NCI-H2081 treated with DMSO at 0.1 percent for 48 hours (cell line): ENCODE results near the gene IL10.
"Not testable (repeated sequence)": the region's sequence is repeated elsewhere in the genome, so short reads cannot be mapped to it uniquely, and the experiment has no call there.

ENCODE experiments used
- DNase-seq: peaks from one replicate; lab custom pipeline; 2025; lab: John Stamatoyannopoulos, UW

Gene IL10

GRCh38 chr1:206793620-206794019 lies 21.3 kb upstream of the IL10 start:
- DNase-seq: no peak

- DNase-seq: no peak
Measured at GRCh38 chr1:206792939-206793607, 20.8 kb upstream of the IL10 start.

GRCh38 chr1:206790502-206791250 lies 18.4 kb upstream of the IL10 start:
- DNase-seq: no peak

GRCh38 chr1:206788487-206789050 lies 16.3 kb upstream of the IL10 start:
- DNase-seq: no peak

- DNase-seq: no peak
Measured at GRCh38 chr1:206787891-206788290, 15.6 kb upstream of the IL10 start.

- no peak for DNase-seq
Measured at GRCh38 chr1:206786212-206786886, 14.1 kb upstream of the IL10 start.

- DNase-seq: no peak
Measured at GRCh38 chr1:206785182-206785765, 13.0 kb upstream of the IL10 start.

- no peak for DNase-seq
Measured at GRCh38 chr1:206784471-206784903, 12.2 kb upstream of the IL10 start.

GRCh38 chr1:206783506-206783905 lies 11.2 kb upstream of the IL10 start:
- DNase-seq: no peak

- DNase-seq: no peak
Measured at GRCh38 chr1:206782448-206782847, 10.2 kb upstream of the IL10 start.

GRCh38 chr1:206779638-206780037 lies 7.3 kb upstream of the IL10 start:
- no peak for DNase-seq

- not testable (repeated sequence) for DNase-seq
Measured at GRCh38 chr1:206778911-206779310, 6.6 kb upstream of the IL10 start.

GRCh38 chr1:206778031-206778430 lies 5.7 kb upstream of the IL10 start:
- DNase-seq: no peak

- DNase-seq: no peak
Measured at GRCh38 chr1:206776229-206776628, 3.9 kb upstream of the IL10 start.

- DNase-seq: no peak
Measured at GRCh38 chr1:206774093-206774492, 1.8 kb upstream of the IL10 start.

GRCh38 chr1:206771338-206771692 lies 979 bp downstream of the IL10 start:
- no peak for DNase-seq

- DNase-seq: no peak
Measured at GRCh38 chr1:206770531-206771337, 1.6 kb downstream of the IL10 start, which contains the start of gene IL19. Gene IL19, plus strand, starts transcription at chr1:206770773. Its CDS starts 65,890 bp downstream, at chr1:206836663.

GRCh38 chr1:206769304-206769731 lies 3.0 kb downstream of the IL10 start:
- no peak for DNase-seq

- DNase-seq: no peak
Measured at GRCh38 chr1:206768472-206769303, 3.6 kb downstream of the IL10 start.

- DNase-seq: no peak
Measured at GRCh38 chr1:206766251-206766856, 5.9 kb downstream of the IL10 start.
